IPS DF 6.9 (cell line): ENCODE measurements around the gene SESN3.
"Not testable (repeated sequence)": the region's sequence is repeated elsewhere in the genome, so short reads cannot be mapped to it uniquely, and the experiment has no call there.

Experiments used
- DNase-seq: peaks from one replicate; pipeline ENCODE4 v3.0.0-alpha.2; 2013; ENCODE audit warnings: low read depth, low spot score
- H3K27ac ChIP-seq: one replicate; pipeline ENCODE4 v1.5.1; 2013; ENCODE audit warnings: low read length, control low read depth
- H3K27me3 ChIP-seq: 2 replicates; pipeline ENCODE4 v1.6.1; 2013; ENCODE audit warnings: mild to moderate bottlenecking, low read length; ENCODE audit not compliant: control insufficient read depth, insufficient read depth
- H3K36me3 ChIP-seq: 2 replicates; pipeline ENCODE4 v1.6.1; 2013; ENCODE audit warnings: low read length; ENCODE audit not compliant: control insufficient read depth, insufficient read depth
- H3K4me1 ChIP-seq: 2 replicates; pipeline ENCODE4 v1.6.1; 2013; ENCODE audit warnings: low read length; ENCODE audit not compliant: control insufficient read depth, insufficient read depth
- H3K4me3 ChIP-seq: 2 replicates; pipeline ENCODE4 v1.5.1; 2013; ENCODE audit warnings: mild to moderate bottlenecking, low read length
- H3K9me3 ChIP-seq: 2 replicates; pipeline ENCODE4 v1.6.1; 2013; ENCODE audit warnings: low read length, inconsistent platforms; ENCODE audit not compliant: control insufficient read depth, insufficient read depth
- WGBS: extraction: QIAGEN DNeasy Blood & Tissue Kit; methylation state at CpG from one replicate; pipeline ENCODE4 v1.1.7; 2013; ENCODE audit warnings: mixed read lengths, missing lambda C conversion rate; ENCODE audit not compliant: insufficient read length, insufficient coverage; 5-methylcytosine and 5-hydroxymethylcytosine counted together

The SESN3 gene

GRCh38 chr11:95231127-95231880, at the start of gene SESN3:
SESN3 (minus strand) TSS chr11:95231202; CDS start chr11:95230860, 342 bp downstream.
- Histone ChIP-seq H3K9me3 (no peaks in the 10 kb centered on the region), H3K27ac (no peak within 1 kb of the TSS), H3K27me3 (peaks cover 3% of the 10 kb centered on the region; the same call in 1 of the 2 replicates), H3K4me3 (peak within 1 kb of the TSS; percentile 92), H3K36me3 (no peaks in the 10 kb centered on the region; the same call in 1 of the 2 replicates), H3K4me1 (no peaks in the 10 kb centered on the region; the same call in 1 of the 2 replicates)
- WGBS = no CpG with 5 or more reads among the region's 40 CpGs
- peak; percentile 94 for DNase-seq

- no peaks in the 10 kb centered on the region for H3K36me3 ChIP-seq
- no peak overlapping the region for H3K4me3 ChIP-seq
- no CpG with 5 or more reads among the region's 6 CpGs for WGBS
- H3K27ac ChIP-seq = no peak overlapping the region
- DNase-seq = no peak
- H3K27me3 ChIP-seq = no peaks in the 10 kb centered on the region
- no peaks in the 10 kb centered on the region for H3K9me3 ChIP-seq
- H3K4me1 ChIP-seq = 0 out of 2 replicates have a peak, but pooled peaks cover 3% of the 10 kb centered on the region
These were observed 49.2 kb upstream of the SESN3 start for GRCh38 chr11:95279921-95280868.

- H3K27me3 ChIP-seq = no peaks in the 10 kb centered on the region
- 0 out of 2 replicates have a peak, but pooled peaks cover 3% of the 10 kb centered on the region for H3K4me1 ChIP-seq
- no peak overlapping the region for H3K27ac ChIP-seq
- DNase-seq = no peak
- no peaks in the 10 kb centered on the region for H3K36me3 ChIP-seq
- no CpG with 5 or more reads among the region's 2 CpGs for WGBS
- no peak overlapping the region for H3K4me3 ChIP-seq
- no peaks in the 10 kb centered on the region for H3K9me3 ChIP-seq
These were observed 46.9 kb upstream of the SESN3 start for GRCh38 chr11:95277868-95278267.

GRCh38 chr11:95276139-95276538, 45.1 kb upstream of the SESN3 start:
- 100% methylated on average over 2 of the region's 4 CpGs for WGBS
- H3K9me3 ChIP-seq = no peaks in the 10 kb centered on the region

GRCh38 chr11:95273618-95274017, 42.6 kb upstream of the SESN3 start:
- H3K4me1 ChIP-seq, H3K27me3 ChIP-seq, H3K27ac ChIP-seq, H3K36me3 ChIP-seq, H3K4me3 ChIP-seq, DNase-seq, H3K9me3 ChIP-seq: not testable (repeated sequence)
- WGBS = no CpG with 5 or more reads among the region's 5 CpGs

More at GRCh38 chr11:95276139-95276538, 45.1 kb upstream of the SESN3 start:
- no peak overlapping the region for H3K4me3 ChIP-seq
- no peaks in the 10 kb centered on the region for H3K36me3 ChIP-seq
- no peak for DNase-seq
- no peaks in the 10 kb centered on the region for H3K4me1 ChIP-seq
- no peak overlapping the region for H3K27ac ChIP-seq
- no peaks in the 10 kb centered on the region for H3K27me3 ChIP-seq

GRCh38 chr11:95269036-95269819, 38.2 kb upstream of the SESN3 start:
- Histone ChIP-seq H3K4me1 (peaks cover 1% of the 10 kb centered on the region; the same call in 1 of the 2 replicates), H3K27me3 (no peaks in the 10 kb centered on the region), H3K4me3 (no peak overlapping the region), H3K9me3 (no peaks in the 10 kb centered on the region), H3K36me3 (no peaks in the 10 kb centered on the region), H3K27ac (no peak overlapping the region)
- no peak for DNase-seq
- no CpG with 5 or more reads among the region's 5 CpGs for WGBS

GRCh38 chr11:95268391-95268790, 37.4 kb upstream of the SESN3 start:
- Histone ChIP-seq H3K36me3 (no peaks in the 10 kb centered on the region), H3K27me3 (no peaks in the 10 kb centered on the region), H3K4me3 (no peak overlapping the region), H3K9me3 (no peaks in the 10 kb centered on the region), H3K27ac (no peak overlapping the region), H3K4me1 (peaks cover 1% of the 10 kb centered on the region; the same call in 1 of the 2 replicates)
- DNase-seq = no peak
- no CpG with 5 or more reads among the region's 1 CpG for WGBS

- Histone ChIP-seq H3K4me1 (peaks cover 1% of the 10 kb centered on the region; the same call in 1 of the 2 replicates), H3K27me3 (no peaks in the 10 kb centered on the region), H3K27ac (no peak overlapping the region), H3K36me3 (no peaks in the 10 kb centered on the region), H3K4me3 (no peak overlapping the region), H3K9me3 (no peaks in the 10 kb centered on the region)
- DNase-seq = no peak
- no CpG with 5 or more reads among the region's 1 CpG for WGBS
These were observed 36.7 kb upstream of the SESN3 start for GRCh38 chr11:95267601-95268213.

- H3K4me1 ChIP-seq = peaks cover 1% of the 10 kb centered on the region; the same call in 1 of the 2 replicates
- H3K27ac ChIP-seq = no peak overlapping the region
- no peaks in the 10 kb centered on the region for H3K27me3 ChIP-seq
- no CpG with 5 or more reads among the region's 6 CpGs for WGBS
- DNase-seq = no peak
- no peak overlapping the region for H3K4me3 ChIP-seq
- H3K36me3 ChIP-seq = no peaks in the 10 kb centered on the region
- H3K9me3 ChIP-seq = no peaks in the 10 kb centered on the region
These were observed 35.9 kb upstream of the SESN3 start for GRCh38 chr11:95266751-95267374.
